Measurements from ENCODE around the gene XPO6. TPM values are rescaled to one million over a fixed set of nuclear protein-coding genes. Genes with fewer than 3 reads are reported as not detected.

Gene XPO6
- total RNA-seq, 1 experiment from 2014 or later, result 162 TPM

DNA sequence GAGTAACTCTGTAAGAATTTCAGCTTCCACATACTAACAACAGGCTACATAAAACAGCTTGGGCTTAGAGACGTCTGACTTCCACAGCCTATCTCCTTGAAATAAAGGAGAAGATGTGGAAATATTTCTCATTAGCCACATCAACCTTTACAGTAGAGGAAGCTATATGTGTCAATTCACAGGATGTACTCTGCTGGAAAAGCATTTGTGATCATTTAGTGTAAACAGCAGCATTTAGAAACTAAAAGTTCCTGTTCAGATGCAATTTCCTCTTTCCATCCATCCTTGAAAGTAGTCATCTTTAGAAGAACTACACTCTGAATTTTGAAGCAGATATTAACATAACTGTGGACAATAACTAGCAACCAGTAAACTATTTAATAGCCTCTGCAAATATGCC, 46.2 kb downstream of the XPO6 start:
- H3K79me2 ChIP-seq (ENCODE audit: insufficient read depth, low read length), result peaks cover 95% of the 10 kb centered on the region
- POLR2A ChIA-PET, result no interaction called here
- H4K20me1 ChIP-seq (ENCODE audit: insufficient read depth), result peaks cover 22% of the 10 kb centered on the region; the same call in 1 of the 2 replicates
- H2AFZ ChIP-seq (ENCODE audit: low read depth, low read length, poor library complexity, severe bottlenecking), result no peak overlapping the region
- no peak overlapping the region for H3K4me2 ChIP-seq (ENCODE audit: low read length)
- no peak overlapping the region for H3K9ac ChIP-seq (ENCODE audit: low read length)
- H3K4me3 ChIP-seq (replicated peaks in 1 of 2; ENCODE audit: low read depth in 1 of 2, low read length in 2 of 2), result no peak overlapping the region
- no peak overlapping the region for H3K27ac ChIP-seq (ENCODE audit: low read depth, low read length)
- no TSS peak for BruUV-seq (replicated peaks)
- no peak for ATAC-seq
- peaks cover 0 to 11% of the 10 kb centered on the region in 2 experiments; a peak in 2 of 4 replicates for H3K4me1 ChIP-seq (ENCODE audit: control insufficient read depth in 1 of 2, insufficient read depth in 2 of 2, low read length in 2 of 2)
- TF ChIP-seq YY1 (IDR thresholded peaks at IDR 0.05; ENCODE audit: extremely low read depth, insufficient replicate concordance, low read depth, low read length) (no peak), POLR2AphosphoS5 (IDR thresholded peaks at IDR 0.05; ENCODE audit: low read depth, low read length) (no peak)
- intact Hi-C loops (cut with micrococcal nuclease), result loop anchor here (5.0 kb wide), 2 partner anchors 37 to 52 kb away; no protein-coding TSS in a partner anchor
- RAD21 ChIA-PET (ENCODE audit: low non-redundant PET in 1 of 2, low total read pairs in 2 of 2, uncharacterized antibody in 2 of 2, unreplicated experiment in 2 of 2), result no interaction called here
- no peak for DNase-seq (ENCODE audit: low read depth, low spot score)
- peaks cover 16 to 60% of the 10 kb centered on the region in 2 experiments; a peak in 3 of 4 replicates for H3K36me3 ChIP-seq (ENCODE audit: control insufficient read depth in 1 of 2, insufficient read depth in 2 of 2, low read length in 2 of 2)
- no peaks in the 10 kb centered on the region for H3K9me2 ChIP-seq (ENCODE audit: insufficient read depth)
- H3K9me3 ChIP-seq (ENCODE audit: control insufficient read depth in 1 of 2, insufficient read depth in 1 of 2, low read depth in 1 of 2, low read length in 2 of 2), result no peaks in the 10 kb centered on the region
- no peaks in the 10 kb centered on the region for H3K27me3 ChIP-seq (ENCODE audit: insufficient read depth, low read length)
- CTCF ChIA-PET, result no interaction called here

DNA sequence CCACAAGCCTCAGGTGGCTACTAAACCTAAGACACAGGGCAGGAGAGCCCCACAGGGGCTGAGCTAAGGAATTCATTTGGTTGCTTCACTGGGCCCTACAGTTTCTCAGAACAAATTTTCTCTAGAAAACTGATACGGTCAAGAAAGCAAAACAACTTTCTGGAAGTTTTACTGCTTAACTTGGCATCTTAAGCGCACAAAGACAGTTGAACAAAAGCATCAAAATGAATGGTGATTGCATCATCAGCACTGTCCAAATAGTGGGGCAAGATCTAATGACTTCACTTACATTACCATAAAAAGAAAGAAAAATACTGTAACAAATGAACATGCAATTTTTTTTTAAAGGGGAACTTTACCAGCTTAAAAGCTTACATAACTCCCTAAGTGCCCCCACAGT, 47.6 kb downstream of the XPO6 start:
- intact Hi-C loops (cut with micrococcal nuclease), result no loop called here
- no peak overlapping the region for H2AFZ ChIP-seq (ENCODE audit: low read depth, low read length, poor library complexity, severe bottlenecking)
- ChIA-PET POLR2A (no interaction called here), RAD21 (ENCODE audit: low non-redundant PET in 1 of 2, low total read pairs in 2 of 2, uncharacterized antibody in 2 of 2, unreplicated experiment in 2 of 2) (no interaction called here), CTCF (no interaction called here)
- no peaks in the 10 kb centered on the region for H3K9me2 ChIP-seq (ENCODE audit: insufficient read depth)
- H3K9me3 ChIP-seq (ENCODE audit: control insufficient read depth in 1 of 2, insufficient read depth in 1 of 2, low read depth in 1 of 2, low read length in 2 of 2), result no peaks in the 10 kb centered on the region
- H3K36me3 ChIP-seq (ENCODE audit: control insufficient read depth in 1 of 2, insufficient read depth in 2 of 2, low read length in 2 of 2), result peaks cover 9 to 47% of the 10 kb centered on the region in 2 experiments; a peak in 3 of 4 replicates
- H3K27me3 ChIP-seq (ENCODE audit: insufficient read depth, low read length), result no peaks in the 10 kb centered on the region
- no peak overlapping the region for H3K27ac ChIP-seq (ENCODE audit: low read depth, low read length)
- DNase-seq (ENCODE audit: low read depth, low spot score), result no peak
- ATAC-seq, result no peak
- peaks cover 19% of the 10 kb centered on the region; the same call in 1 of the 2 replicates for H4K20me1 ChIP-seq (ENCODE audit: insufficient read depth)
- no peak overlapping the region for H3K9ac ChIP-seq (ENCODE audit: low read length)
- BruUV-seq (replicated peaks), result no TSS peak
- no peak overlapping the region for H3K4me2 ChIP-seq (ENCODE audit: low read length)
- H3K79me2 ChIP-seq (ENCODE audit: insufficient read depth, low read length), result peaks cover 94% of the 10 kb centered on the region
- H3K4me1 ChIP-seq (ENCODE audit: control insufficient read depth in 1 of 2, insufficient read depth in 2 of 2, low read length in 2 of 2), result peaks cover 0 to 11% of the 10 kb centered on the region in 2 experiments; a peak in 2 of 4 replicates
- no peak overlapping the region for H3K4me3 ChIP-seq (replicated peaks in 1 of 2; ENCODE audit: low read depth in 1 of 2, low read length in 2 of 2)
- TF ChIP-seq, protein P1, sequence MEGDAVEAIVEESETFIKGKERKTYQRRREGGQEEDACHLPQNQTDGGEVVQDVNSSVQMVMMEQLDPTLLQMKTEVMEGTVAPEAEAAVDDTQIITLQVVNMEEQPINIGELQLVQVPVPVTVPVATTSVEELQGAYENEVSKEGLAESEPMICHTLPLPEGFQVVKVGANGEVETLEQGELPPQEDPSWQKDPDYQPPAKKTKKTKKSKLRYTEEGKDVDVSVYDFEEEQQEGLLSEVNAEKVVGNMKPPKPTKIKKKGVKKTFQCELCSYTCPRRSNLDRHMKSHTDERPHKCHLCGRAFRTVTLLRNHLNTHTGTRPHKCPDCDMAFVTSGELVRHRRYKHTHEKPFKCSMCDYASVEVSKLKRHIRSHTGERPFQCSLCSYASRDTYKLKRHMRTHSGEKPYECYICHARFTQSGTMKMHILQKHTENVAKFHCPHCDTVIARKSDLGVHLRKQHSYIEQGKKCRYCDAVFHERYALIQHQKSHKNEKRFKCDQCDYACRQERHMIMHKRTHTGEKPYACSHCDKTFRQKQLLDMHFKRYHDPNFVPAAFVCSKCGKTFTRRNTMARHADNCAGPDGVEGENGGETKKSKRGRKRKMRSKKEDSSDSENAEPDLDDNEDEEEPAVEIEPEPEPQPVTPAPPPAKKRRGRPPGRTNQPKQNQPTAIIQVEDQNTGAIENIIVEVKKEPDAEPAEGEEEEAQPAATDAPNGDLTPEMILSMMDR (IDR thresholded peaks at IDR 0.05 in 2 of 3, conservative IDR thresholded peaks at IDR 0.05 in 1 of 3; ENCODE audit: borderline replicate concordance in 1 of 3, insufficient read depth in 1 of 3, low read depth in 2 of 3, low read length in 2 of 3), result no peak
- TF ChIP-seq EZH2 (IDR thresholded peaks at IDR 0.05) (no peak), TCF7L2 (IDR thresholded peaks at IDR 0.05; ENCODE audit: borderline replicate concordance, extremely low read depth, insufficient read depth, insufficient read length) (no peak), ELF1 (IDR thresholded peaks at IDR 0.05; ENCODE audit: borderline replicate concordance, low read depth) (no peak), CBX3 (IDR thresholded peaks at IDR 0.05; ENCODE audit: low read depth) (no peak), YY1 (IDR thresholded peaks at IDR 0.05; ENCODE audit: extremely low read depth, insufficient replicate concordance, low read depth, low read length) (no peak), POLR2AphosphoS5 (IDR thresholded peaks at IDR 0.05; ENCODE audit: low read depth, low read length) (no peak), ZNF274 (IDR thresholded peaks at IDR 0.05; ENCODE audit: low read depth, low read length) (no peak), JUND (IDR thresholded peaks at IDR 0.05) (no peak), ZFX (IDR thresholded peaks at IDR 0.05) (no peak), EZH2phosphoT487 (IDR thresholded peaks at IDR 0.05; ENCODE audit: borderline replicate concordance) (no peak), EGR1 (IDR thresholded peaks at IDR 0.05; ENCODE audit: low read depth) (no peak), FOSL1 (IDR thresholded peaks at IDR 0.05; ENCODE audit: low read depth) (no peak), POLR2A (IDR thresholded peaks at IDR 0.05; ENCODE audit: borderline replicate concordance, extremely low read depth, insufficient read depth, insufficient read length) (no peak)
- TF ChIP-seq, protein P2, sequence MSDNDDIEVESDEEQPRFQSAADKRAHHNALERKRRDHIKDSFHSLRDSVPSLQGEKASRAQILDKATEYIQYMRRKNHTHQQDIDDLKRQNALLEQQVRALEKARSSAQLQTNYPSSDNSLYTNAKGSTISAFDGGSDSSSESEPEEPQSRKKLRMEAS (IDR thresholded peaks at IDR 0.05), result no peak
- TF ChIP-seq, protein P3, sequence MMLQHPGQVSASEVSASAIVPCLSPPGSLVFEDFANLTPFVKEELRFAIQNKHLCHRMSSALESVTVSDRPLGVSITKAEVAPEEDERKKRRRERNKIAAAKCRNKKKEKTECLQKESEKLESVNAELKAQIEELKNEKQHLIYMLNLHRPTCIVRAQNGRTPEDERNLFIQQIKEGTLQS (IDR thresholded peaks at IDR 0.05), result no peak; the same call in 1 of the 2 replicates
- TF ChIP-seq, protein P4, sequence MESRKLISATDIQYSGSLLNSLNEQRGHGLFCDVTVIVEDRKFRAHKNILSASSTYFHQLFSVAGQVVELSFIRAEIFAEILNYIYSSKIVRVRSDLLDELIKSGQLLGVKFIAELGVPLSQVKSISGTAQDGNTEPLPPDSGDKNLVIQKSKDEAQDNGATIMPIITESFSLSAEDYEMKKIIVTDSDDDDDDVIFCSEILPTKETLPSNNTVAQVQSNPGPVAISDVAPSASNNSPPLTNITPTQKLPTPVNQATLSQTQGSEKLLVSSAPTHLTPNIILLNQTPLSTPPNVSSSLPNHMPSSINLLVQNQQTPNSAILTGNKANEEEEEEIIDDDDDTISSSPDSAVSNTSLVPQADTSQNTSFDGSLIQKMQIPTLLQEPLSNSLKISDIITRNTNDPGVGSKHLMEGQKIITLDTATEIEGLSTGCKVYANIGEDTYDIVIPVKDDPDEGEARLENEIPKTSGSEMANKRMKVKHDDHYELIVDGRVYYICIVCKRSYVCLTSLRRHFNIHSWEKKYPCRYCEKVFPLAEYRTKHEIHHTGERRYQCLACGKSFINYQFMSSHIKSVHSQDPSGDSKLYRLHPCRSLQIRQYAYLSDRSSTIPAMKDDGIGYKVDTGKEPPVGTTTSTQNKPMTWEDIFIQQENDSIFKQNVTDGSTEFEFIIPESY (IDR thresholded peaks at IDR 0.05; ENCODE audit: extremely low read depth, insufficient replicate concordance, low read length), result no peak

Measured in HCT116 (cell line).